Measurements from ENCODE around the gene COL6A3.

The COL6A3 gene

DNA sequence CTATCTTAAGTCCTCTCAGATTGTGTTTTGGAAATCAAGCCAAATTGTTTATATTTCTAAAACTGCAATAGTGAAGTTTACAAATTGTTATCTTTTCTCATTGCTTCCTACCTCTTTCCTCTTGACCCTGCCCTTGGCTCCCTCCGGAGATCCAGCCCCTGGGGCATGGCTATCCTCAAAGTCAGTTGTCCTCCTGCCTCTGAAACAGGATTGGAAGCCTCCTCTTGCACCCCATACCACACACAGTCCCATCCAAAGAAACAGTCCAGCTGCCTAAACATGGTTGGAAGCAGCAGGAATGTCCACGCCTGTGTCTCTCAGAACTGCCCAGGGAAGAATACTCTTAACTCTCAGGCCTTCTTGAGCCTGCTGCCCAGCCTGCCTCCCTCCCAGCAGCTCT lies 30.1 kb upstream of the COL6A3 start:
- no peak for DNase-seq (ENCODE audit: low read depth)

DNA sequence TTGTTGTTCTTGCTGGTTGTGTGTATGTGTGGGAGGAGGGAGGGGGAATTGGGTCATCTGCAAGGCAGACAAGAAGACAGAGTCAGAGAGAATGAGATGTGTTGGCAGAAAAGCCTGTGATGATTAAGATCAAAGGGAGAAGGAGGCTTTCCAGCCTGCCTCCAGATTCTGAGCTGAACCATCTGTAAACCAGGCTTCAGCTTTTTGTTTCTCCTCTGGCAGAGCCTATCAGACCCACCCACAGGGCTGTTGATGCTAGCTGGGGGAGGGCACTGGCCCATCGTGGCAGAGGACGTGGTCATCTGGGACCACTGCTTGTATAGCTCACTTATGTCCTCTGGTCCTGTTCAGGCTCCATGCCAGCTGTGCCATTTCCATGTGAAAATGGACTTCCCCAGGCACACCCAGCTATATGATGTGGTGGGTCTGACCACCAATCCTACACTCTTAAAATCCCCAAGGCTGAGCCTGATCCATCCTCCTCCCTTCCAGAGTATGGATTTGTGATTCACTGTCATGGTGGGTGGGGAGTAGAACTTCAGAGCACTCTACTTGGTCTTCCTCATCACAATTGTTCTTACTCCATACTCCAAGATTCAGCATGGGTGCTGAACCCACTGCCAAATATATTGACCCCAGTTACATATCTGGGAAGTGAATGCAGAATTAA lies 27.8 kb upstream of the COL6A3 start:
- no peak for DNase-seq (ENCODE audit: low read depth)

DNA sequence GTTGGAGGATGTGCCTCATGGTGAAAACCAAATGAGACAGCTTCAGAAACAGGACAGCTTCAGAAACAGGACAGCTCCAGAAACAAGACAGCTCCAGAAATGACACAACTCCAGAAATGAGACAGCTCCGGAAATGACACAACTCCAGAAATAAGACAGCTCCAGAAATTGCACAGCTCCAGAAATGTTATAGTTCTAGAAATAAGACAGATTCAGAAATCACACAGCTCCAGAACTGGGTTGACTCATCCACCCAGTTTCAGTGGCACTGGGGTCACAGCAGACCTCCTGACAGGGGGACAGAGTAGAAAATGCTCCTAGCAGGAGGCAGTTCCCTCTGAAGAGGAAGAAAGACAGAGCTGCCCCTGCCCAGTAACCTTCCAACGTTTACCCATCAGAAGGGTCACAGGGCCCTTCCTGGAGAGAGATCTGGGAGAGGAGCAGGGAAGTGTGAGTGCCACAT lies 26.9 kb upstream of the COL6A3 start:
- DNase-seq (ENCODE audit: low read depth), result peak; percentile 62

DNA sequence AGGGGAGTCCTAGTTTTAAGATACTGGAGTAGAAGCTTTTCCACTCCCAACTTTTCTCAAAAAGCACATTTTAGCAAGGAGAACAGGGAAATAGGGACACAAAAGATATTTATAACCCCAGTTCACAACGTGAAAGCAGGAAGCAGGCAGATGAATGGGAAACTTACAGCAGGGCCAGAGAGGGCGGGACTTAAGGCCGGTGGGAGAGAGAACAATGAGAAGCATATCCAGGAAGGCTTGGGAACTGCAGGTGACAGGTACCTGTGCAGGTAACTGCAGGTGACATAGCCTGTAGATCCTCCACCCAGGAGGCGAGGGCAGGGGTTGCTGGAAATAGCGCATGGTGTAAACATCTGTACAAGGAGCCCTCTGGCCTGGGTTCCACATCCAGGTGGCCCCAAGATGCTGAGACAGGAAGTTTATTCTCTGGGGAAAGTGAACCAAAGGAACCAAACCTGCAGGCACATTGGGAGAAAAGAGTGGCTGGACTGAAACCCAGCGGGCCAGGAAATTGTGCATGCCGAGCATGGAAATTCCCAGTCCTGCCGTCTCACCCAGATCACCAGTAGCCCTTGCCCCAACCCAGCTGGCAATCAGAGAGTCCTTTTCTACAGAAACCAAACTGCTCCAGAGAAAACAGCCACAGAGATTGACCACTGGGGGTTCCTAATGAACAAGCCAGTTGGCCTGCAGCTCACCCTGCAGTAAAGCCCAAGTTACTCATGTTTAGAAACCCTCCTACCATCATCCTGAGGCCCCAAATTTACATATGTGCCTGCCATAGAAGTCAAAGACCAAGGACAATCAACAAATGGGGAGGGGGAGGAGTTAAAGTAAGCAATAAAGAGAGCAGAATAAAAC lies 24.3 kb upstream of the COL6A3 start:
- no peak for DNase-seq (ENCODE audit: low read depth)

DNA sequence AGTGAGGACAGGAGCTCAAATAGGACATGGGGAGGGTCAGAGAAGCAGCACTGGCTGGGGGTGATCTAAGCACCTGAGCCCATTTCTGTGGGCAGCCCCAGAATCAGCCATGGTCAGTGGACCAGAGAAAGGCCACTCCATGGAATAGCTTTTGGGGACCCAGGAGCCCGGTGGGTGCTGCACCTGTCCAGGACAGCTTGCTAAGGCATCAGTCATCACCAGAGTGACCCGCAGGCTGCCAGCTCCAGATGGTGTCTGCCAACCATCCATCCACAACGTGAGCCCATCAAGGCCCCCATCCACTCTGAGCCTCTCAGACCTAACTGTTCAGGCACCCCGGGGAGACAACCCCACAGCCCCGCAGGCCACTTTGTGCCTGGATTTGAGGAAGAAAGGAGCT lies 23.6 kb upstream of the COL6A3 start:
- no peak for DNase-seq (ENCODE audit: low read depth)

DNA sequence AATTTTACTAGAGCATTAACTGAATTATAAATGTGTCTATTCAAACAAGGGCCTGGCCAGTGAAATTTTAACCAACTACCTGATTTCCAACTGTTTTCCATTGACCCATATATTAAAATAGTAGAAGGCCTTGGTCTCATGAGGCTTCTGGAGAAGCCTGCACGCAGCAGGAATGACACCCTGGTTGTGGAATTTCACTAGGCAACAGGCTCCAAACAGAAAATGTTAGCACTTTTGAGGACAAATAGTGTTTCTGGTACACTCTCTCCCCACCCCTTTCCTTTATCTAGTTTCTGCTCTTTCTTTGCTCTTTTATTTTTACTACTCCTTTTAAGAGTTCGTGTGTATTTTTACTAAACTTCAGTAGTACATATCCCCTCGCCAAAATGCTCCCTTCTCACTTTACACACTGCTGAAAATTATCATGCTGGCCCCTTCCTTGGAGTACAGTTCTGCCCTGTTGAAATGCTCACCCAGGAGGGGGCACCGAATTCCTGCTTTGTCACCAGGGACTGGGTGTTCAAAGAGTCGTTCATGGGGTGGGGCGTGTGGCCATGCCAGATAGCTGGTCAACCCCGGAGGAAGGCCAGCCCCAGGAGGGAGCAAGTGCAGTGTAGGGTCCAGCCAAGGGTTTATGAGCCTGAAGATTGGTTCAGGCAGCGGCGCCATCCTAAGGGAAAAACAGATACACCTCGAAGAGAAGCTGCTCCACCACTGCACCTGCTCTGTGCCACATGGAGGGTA lies 22.1 kb upstream of the COL6A3 start:
- DNase-seq (ENCODE audit: low read depth), result no peak

DNA sequence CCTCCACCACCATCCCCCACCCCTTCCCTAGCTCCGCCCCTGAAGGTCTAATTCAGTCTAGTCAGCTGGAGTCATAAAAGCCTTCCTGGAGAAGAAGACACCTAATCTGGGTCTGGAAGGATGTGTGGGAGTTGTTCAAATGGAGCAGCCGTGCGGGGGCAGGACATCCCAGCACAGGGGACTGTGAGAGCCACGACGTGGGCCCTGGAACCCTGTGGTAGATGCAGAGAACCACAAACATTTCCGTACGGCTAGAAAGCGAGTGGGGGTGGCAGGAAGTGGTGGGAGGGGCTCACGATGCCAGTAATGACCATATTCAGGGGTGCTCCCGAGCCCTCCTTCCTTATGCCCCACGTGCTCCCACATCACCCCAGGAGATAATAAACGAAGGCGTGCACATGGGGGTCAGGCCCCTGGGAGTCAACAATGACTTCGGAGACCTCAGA lies 20.9 kb upstream of the COL6A3 start:
- peak; percentile 75 for DNase-seq (ENCODE audit: low read depth)

DNA sequence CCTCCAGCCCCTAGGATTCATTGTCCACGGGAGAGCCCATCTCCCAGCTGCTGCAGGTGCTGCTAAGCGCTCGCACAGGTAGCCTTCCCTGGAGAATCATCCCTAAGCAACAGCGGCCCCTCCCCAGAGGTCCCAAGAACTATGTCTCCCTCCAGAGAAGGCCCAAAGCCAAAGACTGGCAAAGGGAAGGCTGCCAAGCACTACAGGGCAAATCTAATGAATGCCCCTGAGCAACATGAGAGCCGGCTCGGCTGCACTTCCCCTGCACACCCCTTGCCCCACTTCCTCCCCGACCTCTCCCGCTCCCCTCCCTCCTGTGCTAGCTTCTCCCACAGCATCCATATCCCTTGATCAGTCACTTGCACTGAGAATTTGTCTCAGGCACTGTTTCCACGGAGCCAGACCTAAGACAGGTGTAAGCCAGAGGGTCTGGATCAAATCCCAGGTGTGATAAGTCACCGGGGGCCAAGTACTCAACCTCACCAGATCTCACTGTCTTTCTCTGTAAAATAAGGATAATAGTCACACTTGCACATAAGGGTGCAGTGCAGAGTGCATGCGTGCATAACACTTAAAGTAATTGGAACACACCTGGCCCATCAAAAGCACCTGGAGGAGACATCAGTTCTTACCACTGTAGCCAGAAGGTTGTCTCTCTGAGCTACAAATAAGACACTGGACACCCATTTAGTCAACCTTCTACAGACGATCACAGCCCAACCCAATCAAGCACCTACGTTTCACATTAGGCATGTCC lies 20.1 kb upstream of the COL6A3 start:
- DNase-seq (ENCODE audit: low read depth), result no peak

DNA sequence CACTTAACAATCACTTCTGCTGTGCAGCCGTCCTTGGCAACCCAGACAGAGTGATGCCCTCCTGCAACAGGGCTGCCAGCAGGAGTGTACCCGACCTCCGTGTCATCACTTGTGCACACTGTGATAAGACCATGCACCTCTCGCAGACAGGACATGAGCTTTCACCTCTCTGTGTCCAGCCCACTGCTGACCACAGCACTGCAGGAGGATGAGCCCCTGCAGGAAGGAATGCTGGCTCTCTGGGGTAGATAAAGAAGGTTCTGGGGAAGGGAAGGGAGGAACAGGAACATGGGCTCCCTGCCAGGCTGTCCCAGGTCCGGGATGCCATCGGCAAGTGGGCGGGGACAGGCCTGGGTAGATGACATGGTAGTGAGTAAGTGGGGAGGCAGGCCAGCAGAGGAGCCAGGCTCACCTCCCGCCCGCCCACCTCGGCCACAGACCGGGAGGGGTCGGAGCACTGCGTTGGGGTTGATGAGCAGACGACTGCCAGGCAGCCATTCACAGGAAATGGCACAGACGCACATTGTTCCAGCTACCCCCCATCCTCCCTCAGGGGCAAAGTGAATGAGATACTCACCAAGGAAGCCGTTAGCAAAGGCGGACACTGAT lies 18.6 kb upstream of the COL6A3 start:
- peak; percentile 84 for DNase-seq (ENCODE audit: low read depth)

DNA sequence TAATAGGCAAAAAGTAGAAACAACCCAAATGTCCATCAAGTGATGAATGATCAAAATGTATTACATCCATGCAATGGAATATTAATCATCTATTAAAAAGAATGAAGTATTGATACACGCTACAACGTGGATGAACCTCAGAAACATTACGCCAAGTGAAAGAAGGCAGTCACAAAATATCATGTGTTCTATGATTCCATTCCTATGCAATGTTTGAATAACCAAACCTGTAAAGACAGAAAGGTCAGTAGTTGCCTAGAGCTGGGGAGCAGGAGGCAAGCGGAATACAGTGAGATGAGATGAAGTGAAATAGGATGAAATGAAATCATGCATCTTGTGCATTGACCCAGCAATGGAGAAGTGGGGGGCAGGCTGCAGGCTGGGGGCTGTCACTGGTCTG lies 17.9 kb upstream of the COL6A3 start:
- DNase-seq (ENCODE audit: low read depth), result no peak

DNA sequence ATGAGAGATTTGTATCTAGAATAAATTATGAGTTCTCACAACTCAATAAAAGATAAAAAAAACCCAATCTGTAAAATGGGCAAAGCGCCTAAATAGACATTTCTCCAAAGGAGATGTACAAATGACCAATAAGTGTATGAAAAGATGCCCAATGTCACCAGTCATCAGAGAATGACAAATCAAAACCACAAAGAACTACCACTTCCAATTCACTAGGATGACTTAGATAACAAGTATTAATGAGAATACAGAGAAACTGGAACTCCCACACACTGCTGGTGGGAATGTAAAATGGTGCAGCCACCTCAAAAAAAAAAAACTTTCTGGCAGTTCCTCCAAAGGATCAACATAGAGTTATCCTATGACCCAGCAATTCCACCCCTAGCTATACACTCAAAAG lies 17.4 kb upstream of the COL6A3 start:
- no peak for DNase-seq (ENCODE audit: low read depth)

DNA sequence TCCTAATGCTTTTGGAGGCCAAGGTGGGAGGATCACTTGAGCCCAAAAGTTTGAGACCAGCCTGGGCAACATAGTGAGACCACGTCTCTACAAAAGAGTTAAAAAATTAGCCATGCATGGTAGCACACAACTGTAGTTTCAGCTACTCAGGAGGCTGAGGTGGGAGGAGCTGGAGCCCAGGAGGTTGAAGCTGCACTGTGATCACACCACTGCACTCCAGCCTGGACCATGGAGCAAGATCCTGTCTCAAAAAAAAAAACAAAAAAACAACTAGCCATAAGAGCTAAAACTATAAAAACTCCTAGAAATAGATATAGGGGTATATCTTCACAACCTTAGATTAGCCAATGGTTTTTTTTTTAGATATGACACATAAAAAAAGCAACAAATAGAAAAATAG lies 16.9 kb upstream of the COL6A3 start:
- DNase-seq (ENCODE audit: low read depth), result no peak

DNA sequence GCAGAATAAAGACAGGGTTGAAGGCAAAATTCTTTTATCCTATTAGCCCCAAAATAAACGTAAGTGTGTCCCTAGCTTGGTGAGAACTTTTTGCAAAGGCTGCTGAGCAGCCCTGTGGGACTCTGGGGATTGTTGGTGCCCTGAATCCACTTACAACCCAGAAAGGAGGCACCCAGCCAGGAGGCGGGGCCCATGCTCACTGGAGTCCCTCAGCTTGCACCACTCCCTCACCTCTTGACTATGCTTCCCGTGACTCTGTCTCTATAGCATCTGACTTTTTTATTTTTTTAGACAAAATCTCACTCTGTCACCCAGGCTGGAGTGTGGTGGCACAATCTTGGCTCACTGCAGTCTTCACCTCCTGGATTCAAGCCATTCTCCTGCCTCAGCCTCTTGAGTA lies 15.8 kb upstream of the COL6A3 start:
- DNase-seq (ENCODE audit: low read depth), result no peak

DNA sequence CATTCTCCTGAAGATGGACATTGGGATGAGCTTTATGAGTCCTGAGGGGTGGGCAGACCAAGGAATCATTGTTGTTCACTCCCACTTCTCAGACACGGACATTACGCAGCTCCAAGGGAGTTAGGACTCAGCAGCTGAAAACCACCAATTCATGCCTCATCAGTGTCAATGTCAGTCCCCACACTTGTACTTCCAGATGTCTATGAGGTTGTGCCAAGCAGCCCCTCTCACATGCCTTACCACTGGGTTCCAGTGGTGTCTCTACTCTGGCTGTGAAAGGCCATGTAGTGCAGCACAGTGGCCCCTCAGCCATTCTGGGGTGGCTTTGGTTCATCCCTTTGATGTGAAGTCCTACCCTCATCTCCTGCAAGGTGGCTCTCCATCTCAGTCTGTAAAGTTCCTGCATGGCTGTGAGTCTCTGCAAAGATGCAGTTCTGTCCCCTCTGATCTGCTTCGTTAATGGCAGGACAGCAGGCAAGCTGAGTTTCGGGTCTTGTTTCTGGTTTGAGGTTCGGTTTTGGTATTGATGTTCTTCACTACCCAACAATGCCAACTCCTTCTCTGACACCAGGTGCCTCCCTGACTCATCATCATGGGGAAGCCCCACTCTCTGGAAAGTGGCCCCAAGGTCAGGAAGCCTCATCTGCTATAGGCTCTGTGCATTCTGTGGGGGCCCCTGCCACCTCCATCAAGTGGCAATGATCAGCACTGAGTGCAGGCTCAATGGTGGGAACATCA lies 14.0 kb upstream of the COL6A3 start:
- peak; percentile 83 for DNase-seq (ENCODE audit: low read depth)

DNA sequence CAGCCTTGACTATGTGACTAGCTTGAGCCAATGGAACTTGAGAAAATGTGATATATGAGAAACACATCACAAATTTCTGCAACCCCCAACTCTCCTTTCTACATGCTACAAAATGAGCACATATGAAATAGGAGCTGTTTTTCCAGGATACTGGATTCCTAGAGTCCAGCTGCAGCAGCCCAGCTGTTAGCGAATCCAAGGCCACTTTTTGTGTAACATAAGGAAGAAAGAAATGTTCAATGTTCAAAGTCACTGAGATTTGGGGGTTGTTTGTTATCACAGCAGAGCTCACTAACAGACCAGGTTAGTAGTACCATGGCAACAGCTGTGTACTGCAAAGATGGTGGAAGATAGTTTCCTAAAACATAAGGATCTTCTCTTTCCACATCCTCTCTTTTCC lies 12.6 kb upstream of the COL6A3 start:
- DNase-seq (ENCODE audit: low read depth), result no peak

DNA sequence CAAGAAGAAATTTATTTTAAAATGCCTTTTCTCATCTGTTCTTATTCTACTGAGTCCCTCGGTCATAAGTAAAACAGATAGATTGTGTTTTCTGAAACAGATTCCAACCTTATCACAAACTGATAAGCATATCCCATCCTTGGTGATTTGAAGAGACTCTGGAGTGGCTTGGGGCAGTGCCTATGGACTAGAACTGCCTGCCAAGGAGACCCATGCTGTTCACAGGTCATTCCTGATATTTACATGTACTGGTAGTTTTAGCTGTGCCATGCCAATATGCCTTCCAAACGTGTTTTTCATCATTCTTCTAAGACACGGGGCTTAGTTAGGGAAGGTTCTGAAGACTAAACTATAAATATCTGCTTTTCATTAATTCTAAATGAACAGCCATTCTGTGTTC lies 11.4 kb upstream of the COL6A3 start:
- no peak for DNase-seq (ENCODE audit: low read depth)

DNA sequence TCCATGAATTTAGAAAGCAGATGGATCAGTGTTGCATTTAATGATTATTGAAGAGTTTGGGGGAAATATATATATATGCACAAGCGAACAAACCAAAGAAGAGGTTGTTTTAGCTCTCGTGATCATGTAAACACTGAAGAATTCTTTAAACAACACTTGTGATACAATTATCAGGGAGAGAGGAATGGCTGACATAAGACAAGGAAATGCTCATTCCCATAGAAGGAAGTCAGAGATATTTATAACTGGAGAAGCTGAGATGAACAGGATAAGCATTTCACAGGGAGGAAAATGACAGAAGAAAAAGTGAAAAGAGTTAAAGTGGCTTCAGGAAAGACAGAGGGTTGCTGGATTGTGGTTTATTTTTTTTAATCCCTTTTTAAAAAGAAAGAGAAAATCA lies 10.6 kb upstream of the COL6A3 start:
- no peak for DNase-seq (ENCODE audit: low read depth)

DNA sequence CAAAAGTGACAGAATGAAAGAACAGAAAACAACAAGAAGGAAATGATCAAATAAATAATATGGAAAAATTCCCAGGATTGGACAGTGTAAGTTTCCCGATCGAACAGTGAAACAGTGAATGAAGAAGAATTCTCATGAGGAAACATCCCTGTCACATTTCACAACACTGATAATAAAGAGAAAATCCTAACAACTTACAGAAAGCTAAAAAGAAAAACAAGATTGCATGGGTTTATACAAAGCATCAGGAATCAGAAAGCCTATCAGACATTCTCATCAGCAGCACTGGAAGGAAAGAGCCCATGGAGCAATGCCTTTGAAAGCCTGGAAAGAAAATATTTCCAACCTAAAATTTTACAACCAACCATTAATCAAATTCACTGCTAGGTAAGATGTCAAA lies 9.9 kb upstream of the COL6A3 start:
- no peak for DNase-seq (ENCODE audit: low read depth)

DNA sequence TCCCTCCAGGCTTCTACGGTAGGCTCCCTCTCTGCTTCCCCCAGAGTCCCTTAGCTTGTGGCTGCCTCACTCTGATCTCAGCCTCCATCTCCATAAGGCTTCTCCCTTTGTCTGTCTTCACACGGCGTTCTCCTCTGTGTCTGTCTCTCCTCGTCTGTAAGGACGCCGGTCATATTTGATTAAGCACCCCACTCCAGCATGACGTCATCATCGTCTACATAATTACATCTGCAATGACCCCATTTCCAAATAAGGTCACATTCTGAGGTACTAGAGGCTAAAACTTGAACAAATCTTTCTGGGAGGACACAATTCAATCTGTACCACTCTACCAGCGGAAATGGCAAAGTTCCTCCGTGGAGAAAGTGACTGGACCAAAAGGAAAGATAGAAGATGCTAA lies 8.3 kb upstream of the COL6A3 start:
- DNase-seq (ENCODE audit: low read depth), result no peak

DNA sequence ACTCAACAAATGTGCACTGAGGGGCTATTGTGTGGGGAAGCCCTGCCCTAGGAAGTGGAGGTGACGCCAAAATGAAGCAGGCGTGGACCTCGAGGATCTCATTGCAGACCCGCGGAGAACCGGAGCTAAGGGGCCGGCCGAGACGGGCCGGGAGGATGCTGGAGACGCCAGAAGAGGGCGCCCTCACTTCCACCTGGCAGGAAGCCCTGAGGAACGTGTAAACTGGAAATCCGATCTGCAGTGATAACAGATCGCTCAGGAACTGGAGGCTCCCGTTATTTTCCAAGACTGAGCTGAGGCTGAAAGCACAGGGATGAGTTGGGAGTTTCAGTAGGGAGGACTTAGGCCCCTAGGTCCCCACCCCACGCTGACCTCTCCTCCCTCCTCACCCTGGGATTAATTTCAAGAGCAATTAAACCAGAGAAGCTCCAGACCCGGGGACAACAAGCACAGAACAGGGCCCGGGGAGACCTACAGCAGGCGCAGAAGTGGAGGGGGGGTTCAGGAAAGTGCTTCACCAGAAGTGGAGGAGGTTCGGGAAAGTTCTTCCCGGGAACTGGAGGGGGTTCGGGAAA lies 7.7 kb upstream of the COL6A3 start:
- peak; percentile 75 for DNase-seq (ENCODE audit: low read depth)

DNA sequence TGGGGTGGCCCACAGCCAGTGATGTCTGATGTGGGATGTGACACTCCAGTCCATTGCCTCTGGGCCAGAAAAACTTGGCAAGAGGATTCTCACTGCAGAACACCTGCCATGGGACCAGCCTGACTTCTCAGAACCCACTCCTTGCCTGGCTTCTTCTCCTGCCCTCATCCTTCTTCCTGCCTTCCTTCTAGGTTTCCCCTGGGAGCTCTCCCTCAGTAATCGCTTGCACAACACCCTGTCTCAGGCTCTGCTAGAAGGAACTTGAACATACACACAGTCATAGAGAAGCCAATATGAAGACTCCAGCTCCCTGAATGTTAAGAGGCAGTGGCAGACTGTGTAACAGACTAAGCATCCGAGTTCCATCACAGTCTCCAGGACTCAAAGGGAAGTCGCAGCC lies 4.3 kb upstream of the COL6A3 start:
- DNase-seq (ENCODE audit: low read depth), result no peak

All from activated T-cell treated with anti-CD3 and anti-CD28 coated beads for 24 hours (primary cell).